HepG2 (cell line): ENCODE results near the gene TMOD2. TPM values are rescaled to one million over a fixed set of nuclear protein-coding genes. Genes with fewer than 3 reads are reported as not detected.

Source experiments
- GLI4 ChIP-seq: sonication (generic); formaldehyde crosslinking; IDR thresholded peaks from 2 replicates; pipeline ENCODE4 v1.5.1; 2020; ENCODE audit warnings: missing genetic modification reagents, mild to moderate bottlenecking, moderate library complexity, borderline replicate concordance
- HNRNPUL1 ChIP-seq: fragments of 200-400 bp; formaldehyde crosslinking; IDR thresholded peaks from 2 replicates; pipeline ENCODE4 v1.6.1; 2017; ENCODE audit warnings: low read depth, mild to moderate bottlenecking, low read length, moderate library complexity
- JARID2 ChIP-seq: sonication (generic); formaldehyde crosslinking; IDR thresholded peaks from 2 replicates; pipeline ENCODE4 v1.8.1; 2023; ENCODE audit warnings: missing genetic modification reagents, inconsistent platforms; ENCODE audit not compliant: insufficient replicate concordance
- KLF11 ChIP-seq: IDR thresholded peaks from 2 replicates; pipeline ENCODE4 v1.6.1; 2016; ENCODE audit warnings: missing compliant biosample characterization
- MATR3 ChIP-seq: sonication (generic); formaldehyde crosslinking; IDR thresholded peaks from 2 replicates; pipeline ENCODE4 v1.4.0; 2020; ENCODE audit warnings: missing genetic modification reagents
- SMARCE1 ChIP-seq: fragments of 450-650 bp; IDR thresholded peaks from 2 replicates; pipeline ENCODE4 v1.6.1; 2017; ENCODE audit warnings: borderline replicate concordance
- TOE1 ChIP-seq: sonication (generic); formaldehyde crosslinking; IDR thresholded peaks from 2 replicates; pipeline ENCODE4 v1.4.0; 2020; ENCODE audit warnings: mild to moderate bottlenecking, missing genetic modification reagents
- ZSCAN31 ChIP-seq: sonication (generic); formaldehyde crosslinking; IDR thresholded peaks from 2 replicates; pipeline ENCODE4 v1.5.0; 2020; ENCODE audit warnings: low read depth, mild to moderate bottlenecking, missing genetic modification reagents
- polyA plus RNA-seq, 8 experiments: library from polyadenylated mRNA; depleted of rRNA in 3 of 8; stranded (reverse) in 7 of 8; unstranded in 1 of 8; fragments of >200 nt; fragmentation: Illumina TruSeq in 4 of 8; extraction: Trizol in 4 of 8; gene quantifications; 2 replicates each; pipeline versions ENCODE4 v1.2.1 to v1.2.3, GENCODE V29; 2011 to 2016; ENCODE audit warnings: low read depth in 4 of 8, missing spikeins in 1 of 8, mixed read lengths in 1 of 8; ENCODE audit not compliant: insufficient read depth in 1 of 8
- total RNA-seq, 5 experiments: library from RNA; depleted of rRNA; stranded (reverse); fragments of >200 nt; fragmentation: Illumina TruSeq; extraction: Trizol; gene quantifications; 2 replicates each; pipeline ENCODE4 v1.2.3, GENCODE V29; 2016; ENCODE audit warnings: low read depth in 1 of 5
- TF ChIP-seq, protein P1 (sequence below): sonication (generic); formaldehyde crosslinking; IDR thresholded peaks from 2 replicates; pipeline ENCODE4; 2020; ENCODE audit warnings: missing genetic modification reagents, mild to moderate bottlenecking, borderline replicate concordance
- TF ChIP-seq, protein P2 (sequence below): sonication (generic); formaldehyde crosslinking; IDR thresholded peaks from 2 replicates; pipeline ENCODE4 v1.5.0; 2020; ENCODE audit warnings: missing genetic modification reagents
- TF ChIP-seq, protein P3 (sequence below): sonication (generic); formaldehyde crosslinking; IDR thresholded peaks from 2 replicates; pipeline ENCODE4 v1.4.0; 2020; ENCODE audit warnings: missing genetic modification reagents

Gene TMOD2
- total and polyA plus RNA-seq, 2 of the 13 experiments (the other 11 are each of a cell fraction or from before 2014, with no cell fraction given): 0.01 to 0.02 TPM

DNA sequence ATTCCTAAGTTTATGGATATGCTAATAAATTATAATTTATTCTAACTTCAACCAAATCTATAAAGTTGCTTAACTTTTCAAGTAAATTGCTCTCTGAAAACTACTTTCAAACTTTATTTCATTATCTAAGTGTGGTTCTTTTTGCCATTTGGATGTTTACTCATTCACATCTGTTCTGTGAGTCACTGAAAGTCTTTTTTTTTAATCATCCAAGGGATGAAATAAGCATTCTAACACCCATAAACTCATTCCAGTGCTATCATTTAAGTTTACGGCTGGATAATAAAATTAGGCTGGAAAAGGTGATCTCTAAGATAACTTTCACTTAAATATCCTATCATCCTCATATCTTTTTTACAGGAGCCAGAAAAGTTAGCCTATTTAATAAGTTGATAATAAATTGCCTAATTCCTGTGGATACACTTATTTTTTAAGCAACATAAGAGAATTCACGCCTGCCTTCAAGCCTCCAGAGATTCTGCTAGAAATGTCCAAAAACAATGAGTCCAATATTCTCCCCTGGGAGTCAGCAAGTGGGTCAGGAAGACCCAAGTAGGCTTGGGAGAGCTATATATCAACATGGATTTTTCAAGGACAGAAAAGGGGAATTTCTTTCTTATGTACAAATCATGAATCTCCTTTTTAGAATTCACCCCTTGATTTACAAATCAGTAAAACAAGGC is 44.3 kb upstream of the TMOD2 start (continued):
- TF ChIP-seq, protein P1, sequence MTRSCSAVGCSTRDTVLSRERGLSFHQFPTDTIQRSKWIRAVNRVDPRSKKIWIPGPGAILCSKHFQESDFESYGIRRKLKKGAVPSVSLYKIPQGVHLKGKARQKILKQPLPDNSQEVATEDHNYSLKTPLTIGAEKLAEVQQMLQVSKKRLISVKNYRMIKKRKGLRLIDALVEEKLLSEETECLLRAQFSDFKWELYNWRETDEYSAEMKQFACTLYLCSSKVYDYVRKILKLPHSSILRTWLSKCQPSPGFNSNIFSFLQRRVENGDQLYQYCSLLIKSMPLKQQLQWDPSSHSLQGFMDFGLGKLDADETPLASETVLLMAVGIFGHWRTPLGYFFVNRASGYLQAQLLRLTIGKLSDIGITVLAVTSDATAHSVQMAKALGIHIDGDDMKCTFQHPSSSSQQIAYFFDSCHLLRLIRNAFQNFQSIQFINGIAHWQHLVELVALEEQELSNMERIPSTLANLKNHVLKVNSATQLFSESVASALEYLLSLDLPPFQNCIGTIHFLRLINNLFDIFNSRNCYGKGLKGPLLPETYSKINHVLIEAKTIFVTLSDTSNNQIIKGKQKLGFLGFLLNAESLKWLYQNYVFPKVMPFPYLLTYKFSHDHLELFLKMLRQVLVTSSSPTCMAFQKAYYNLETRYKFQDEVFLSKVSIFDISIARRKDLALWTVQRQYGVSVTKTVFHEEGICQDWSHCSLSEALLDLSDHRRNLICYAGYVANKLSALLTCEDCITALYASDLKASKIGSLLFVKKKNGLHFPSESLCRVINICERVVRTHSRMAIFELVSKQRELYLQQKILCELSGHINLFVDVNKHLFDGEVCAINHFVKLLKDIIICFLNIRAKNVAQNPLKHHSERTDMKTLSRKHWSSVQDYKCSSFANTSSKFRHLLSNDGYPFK (CRISPR knock-in tag): no peak
- no peak for TF ChIP-seq GLI4 (CRISPR knock-in tag)
- no peak for TF ChIP-seq ZSCAN31 (CRISPR knock-in tag)
- no peak for TF ChIP-seq JARID2
- TF ChIP-seq MATR3 (CRISPR knock-in tag): no peak
- TF ChIP-seq, protein P2, sequence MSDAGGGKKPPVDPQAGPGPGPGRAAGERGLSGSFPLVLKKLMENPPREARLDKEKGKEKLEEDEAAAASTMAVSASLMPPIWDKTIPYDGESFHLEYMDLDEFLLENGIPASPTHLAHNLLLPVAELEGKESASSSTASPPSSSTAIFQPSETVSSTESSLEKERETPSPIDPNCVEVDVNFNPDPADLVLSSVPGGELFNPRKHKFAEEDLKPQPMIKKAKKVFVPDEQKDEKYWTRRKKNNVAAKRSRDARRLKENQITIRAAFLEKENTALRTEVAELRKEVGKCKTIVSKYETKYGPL: no peak
- no peak for TF ChIP-seq TOE1 (CRISPR knock-in tag)
- TF ChIP-seq KLF11 (CRISPR knock-in tag): no peak
- no peak for TF ChIP-seq HNRNPUL1
- no peak for TF ChIP-seq SMARCE1
- TF ChIP-seq, protein P3, sequence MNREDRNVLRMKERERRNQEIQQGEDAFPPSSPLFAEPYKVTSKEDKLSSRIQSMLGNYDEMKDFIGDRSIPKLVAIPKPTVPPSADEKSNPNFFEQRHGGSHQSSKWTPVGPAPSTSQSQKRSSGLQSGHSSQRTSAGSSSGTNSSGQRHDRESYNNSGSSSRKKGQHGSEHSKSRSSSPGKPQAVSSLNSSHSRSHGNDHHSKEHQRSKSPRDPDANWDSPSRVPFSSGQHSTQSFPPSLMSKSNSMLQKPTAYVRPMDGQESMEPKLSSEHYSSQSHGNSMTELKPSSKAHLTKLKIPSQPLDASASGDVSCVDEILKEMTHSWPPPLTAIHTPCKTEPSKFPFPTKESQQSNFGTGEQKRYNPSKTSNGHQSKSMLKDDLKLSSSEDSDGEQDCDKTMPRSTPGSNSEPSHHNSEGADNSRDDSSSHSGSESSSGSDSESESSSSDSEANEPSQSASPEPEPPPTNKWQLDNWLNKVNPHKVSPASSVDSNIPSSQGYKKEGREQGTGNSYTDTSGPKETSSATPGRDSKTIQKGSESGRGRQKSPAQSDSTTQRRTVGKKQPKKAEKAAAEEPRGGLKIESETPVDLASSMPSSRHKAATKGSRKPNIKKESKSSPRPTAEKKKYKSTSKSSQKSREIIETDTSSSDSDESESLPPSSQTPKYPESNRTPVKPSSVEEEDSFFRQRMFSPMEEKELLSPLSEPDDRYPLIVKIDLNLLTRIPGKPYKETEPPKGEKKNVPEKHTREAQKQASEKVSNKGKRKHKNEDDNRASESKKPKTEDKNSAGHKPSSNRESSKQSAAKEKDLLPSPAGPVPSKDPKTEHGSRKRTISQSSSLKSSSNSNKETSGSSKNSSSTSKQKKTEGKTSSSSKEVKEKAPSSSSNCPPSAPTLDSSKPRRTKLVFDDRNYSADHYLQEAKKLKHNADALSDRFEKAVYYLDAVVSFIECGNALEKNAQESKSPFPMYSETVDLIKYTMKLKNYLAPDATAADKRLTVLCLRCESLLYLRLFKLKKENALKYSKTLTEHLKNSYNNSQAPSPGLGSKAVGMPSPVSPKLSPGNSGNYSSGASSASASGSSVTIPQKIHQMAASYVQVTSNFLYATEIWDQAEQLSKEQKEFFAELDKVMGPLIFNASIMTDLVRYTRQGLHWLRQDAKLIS: no peak
- TF ChIP-seq, all 625 proteins: peak for 0
